Measurements from ENCODE around the gene ADPRM. TPM values are rescaled to one million over a fixed set of nuclear protein-coding genes. Genes with fewer than 3 reads are reported as not detected.

ADPRM gene
- polyA plus RNA-seq, 1 experiment = 10.8 TPM

DNA sequence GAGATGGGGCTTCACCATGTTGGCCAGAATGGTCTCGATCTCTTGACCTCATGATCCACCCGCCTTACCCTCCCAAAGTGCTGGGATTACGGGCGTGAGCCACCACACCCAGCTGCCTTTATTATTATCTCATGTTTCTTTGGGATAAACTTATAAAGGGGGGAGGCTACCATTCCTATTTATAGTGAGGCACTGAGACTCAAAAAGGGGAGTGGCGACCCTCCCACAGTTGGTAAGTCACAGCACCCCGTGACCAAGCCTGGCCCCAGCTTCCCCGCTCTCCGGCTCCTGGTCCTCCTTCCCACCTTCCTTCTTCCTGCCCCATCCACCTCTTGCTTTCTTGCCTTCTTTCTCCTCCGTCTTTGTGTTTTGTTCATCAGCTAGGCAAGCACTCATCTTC, 45.5 kb upstream of the ADPRM start:
- CTCF ChIA-PET = no interaction called here
- no peak overlapping the region for H3K4me3 ChIP-seq (ENCODE audit: low read depth, low read length)
- H3K36me3 ChIP-seq (ENCODE audit: control insufficient read depth, insufficient read depth, low read length) = no peaks in the 10 kb centered on the region
- POLR2A ChIA-PET = no interaction called here
- no peaks in the 10 kb centered on the region for H3K27me3 ChIP-seq (ENCODE audit: control insufficient read depth, insufficient read depth, low read length)
- no peak for DNase-seq (ENCODE audit: low read depth)
- TF ChIP-seq, protein P1, sequence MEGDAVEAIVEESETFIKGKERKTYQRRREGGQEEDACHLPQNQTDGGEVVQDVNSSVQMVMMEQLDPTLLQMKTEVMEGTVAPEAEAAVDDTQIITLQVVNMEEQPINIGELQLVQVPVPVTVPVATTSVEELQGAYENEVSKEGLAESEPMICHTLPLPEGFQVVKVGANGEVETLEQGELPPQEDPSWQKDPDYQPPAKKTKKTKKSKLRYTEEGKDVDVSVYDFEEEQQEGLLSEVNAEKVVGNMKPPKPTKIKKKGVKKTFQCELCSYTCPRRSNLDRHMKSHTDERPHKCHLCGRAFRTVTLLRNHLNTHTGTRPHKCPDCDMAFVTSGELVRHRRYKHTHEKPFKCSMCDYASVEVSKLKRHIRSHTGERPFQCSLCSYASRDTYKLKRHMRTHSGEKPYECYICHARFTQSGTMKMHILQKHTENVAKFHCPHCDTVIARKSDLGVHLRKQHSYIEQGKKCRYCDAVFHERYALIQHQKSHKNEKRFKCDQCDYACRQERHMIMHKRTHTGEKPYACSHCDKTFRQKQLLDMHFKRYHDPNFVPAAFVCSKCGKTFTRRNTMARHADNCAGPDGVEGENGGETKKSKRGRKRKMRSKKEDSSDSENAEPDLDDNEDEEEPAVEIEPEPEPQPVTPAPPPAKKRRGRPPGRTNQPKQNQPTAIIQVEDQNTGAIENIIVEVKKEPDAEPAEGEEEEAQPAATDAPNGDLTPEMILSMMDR (IDR thresholded peaks at IDR 0.05; ENCODE audit: insufficient read depth, low read depth, low read length) = no peak

DNA sequence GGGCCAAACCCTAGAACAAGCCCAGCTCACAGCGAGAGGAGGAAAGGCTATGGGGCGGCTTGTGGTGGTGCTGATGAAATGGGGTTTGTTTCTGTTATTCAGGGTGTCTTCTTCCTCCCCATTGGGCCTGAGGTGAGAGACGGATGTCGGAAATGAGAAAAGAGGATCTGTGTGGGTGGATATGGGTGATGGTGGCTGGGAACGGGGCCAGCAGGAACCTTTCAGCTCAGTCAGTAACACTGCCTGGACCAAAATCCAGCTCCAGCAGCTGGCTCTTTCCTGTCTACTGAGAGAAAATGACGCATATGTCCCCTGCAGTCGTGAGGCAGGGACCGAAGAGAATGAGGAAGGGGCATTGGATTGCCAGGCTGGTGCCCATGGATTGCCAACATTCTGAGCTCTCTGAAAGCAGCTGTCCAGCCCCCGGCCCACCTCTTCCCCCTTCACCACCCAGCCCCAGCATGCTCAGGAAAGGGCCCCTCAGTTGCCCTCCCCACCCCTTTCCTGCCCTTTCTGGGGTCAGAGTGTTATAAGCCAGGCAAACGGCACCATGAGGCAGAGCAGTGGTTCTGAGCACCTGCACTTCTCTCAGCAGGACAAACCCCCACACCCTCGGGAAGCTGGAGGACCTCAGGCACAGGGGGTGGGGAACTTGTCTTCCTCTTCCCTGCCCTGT, 44.3 kb upstream of the ADPRM start:
- Histone ChIP-seq H3K27me3 (ENCODE audit: control insufficient read depth, insufficient read depth, low read length) (no peaks in the 10 kb centered on the region), H3K36me3 (ENCODE audit: control insufficient read depth, insufficient read depth, low read length) (no peaks in the 10 kb centered on the region), H3K4me3 (ENCODE audit: low read depth, low read length) (no peak overlapping the region)
- TF ChIP-seq, protein P1 (IDR thresholded peaks at IDR 0.05; ENCODE audit: insufficient read depth, low read depth, low read length) = no peak
- DNase-seq (ENCODE audit: low read depth) = no peak
- ChIA-PET CTCF (no interaction called here), POLR2A (no interaction called here)

GRCh38 chr17:10653987-10654386, 43.4 kb upstream of the ADPRM start:
- Histone ChIP-seq H3K27me3 (ENCODE audit: control insufficient read depth, insufficient read depth, low read length) (no peaks in the 10 kb centered on the region), H3K4me3 (ENCODE audit: low read depth, low read length) (no peak overlapping the region), H3K36me3 (ENCODE audit: control insufficient read depth, insufficient read depth, low read length) (no peaks in the 10 kb centered on the region)
- ChIA-PET CTCF (interaction anchor here (1.2 kb wide), 1 partner anchor 30 kb away, joined by 5 read pairs; no protein-coding TSS in a partner anchor), POLR2A (no interaction called here)
- DNase-seq (ENCODE audit: low read depth) = no peak
- TF ChIP-seq, protein P1 (IDR thresholded peaks at IDR 0.05; ENCODE audit: insufficient read depth, low read depth, low read length) = no peak

- Histone ChIP-seq H3K27me3 (ENCODE audit: control insufficient read depth, insufficient read depth, low read length) (no peaks in the 10 kb centered on the region), H3K36me3 (ENCODE audit: control insufficient read depth, insufficient read depth, low read length) (no peaks in the 10 kb centered on the region), H3K4me3 (ENCODE audit: low read depth, low read length) (no peak within 1 kb of the TSS)
- no peak for DNase-seq (ENCODE audit: low read depth)
- ChIA-PET CTCF (interaction anchor here (0.6 to 3.5 kb wide), 3 partner anchors 8 to 11 kb away, joined by 3 to 22 read pairs (median 3); no protein-coding TSS in a partner anchor), POLR2A (no interaction called here)
- TF ChIP-seq, protein P1 (IDR thresholded peaks at IDR 0.05; ENCODE audit: insufficient read depth, low read depth, low read length) = no peak
Measured at GRCh38 chr17:10657148-10657547, 40.2 kb upstream of the ADPRM start, which contains the start of gene MYH3. TSS of gene MYH3 (minus strand) at chr17:10657309. CDS start at chr17:10655064, 2,245 bp downstream.

DNA sequence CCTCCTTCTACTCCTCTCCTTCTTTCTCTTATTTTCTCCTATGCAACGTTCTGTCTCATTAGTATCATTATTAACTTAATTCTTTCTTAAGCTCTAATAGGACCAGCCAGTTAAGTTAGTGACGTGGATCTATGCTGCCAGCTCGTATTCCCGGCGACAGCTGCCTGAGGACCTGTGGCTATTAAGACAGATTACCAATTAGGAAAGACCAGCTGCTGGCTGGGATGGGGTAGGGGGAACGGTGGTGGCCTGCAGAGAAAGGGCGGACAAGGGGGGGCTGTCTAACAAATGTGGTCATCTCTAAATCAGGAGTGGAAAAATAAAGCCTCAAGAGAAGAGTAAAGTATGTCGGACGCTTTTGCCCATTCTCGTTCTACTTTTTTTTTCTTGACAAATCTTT, 39.5 kb upstream of the ADPRM start:
- ChIA-PET POLR2A (no interaction called here), CTCF (interaction anchor here (0.7 to 3.5 kb wide), 2 partner anchors 12 to 158 kb away, joined by 3 to 22 read pairs; no protein-coding TSS in a partner anchor)
- no peak for DNase-seq (ENCODE audit: low read depth)
- H3K36me3 ChIP-seq (ENCODE audit: control insufficient read depth, insufficient read depth, low read length) = no peaks in the 10 kb centered on the region
- H3K27me3 ChIP-seq (ENCODE audit: control insufficient read depth, insufficient read depth, low read length) = no peaks in the 10 kb centered on the region
- TF ChIP-seq, protein P1 (IDR thresholded peaks at IDR 0.05; ENCODE audit: insufficient read depth, low read depth, low read length) = no peak
- no peak overlapping the region for H3K4me3 ChIP-seq (ENCODE audit: low read depth, low read length)
